Measurements from ENCODE around the gene RMRP.

GRCh38 chr9:35617548-35617947 lies 40.3 kb downstream of the RMRP start:
- TF ChIP-seq CTCF (IDR thresholded peaks at IDR 0.05), result no peak
- TF ChIP-seq POLR2A (IDR thresholded peaks at IDR 0.05), result no peak
